ENCODE data around the gene SRXN1.

- no peak for TF ChIP-seq CTCF (IDR thresholded peaks at IDR 0.05; ENCODE audit: insufficient read depth, low read depth, low read length)
- no peak for TF ChIP-seq EZH2 (IDR thresholded peaks at IDR 0.05; ENCODE audit: insufficient read depth, low read length)
Measured at GRCh38 chr20:635028-635892, 17.7 kb downstream of the SRXN1 start.
